K562 (cell line): Measurements from ENCODE around the gene KRTAP3-3. TPM values are rescaled to one million over a fixed set of nuclear protein-coding genes. Genes with fewer than 3 reads are reported as not detected.

Experiments
- ATAC-seq: fragments of 200-7000 bp; cut with Tn5 transposase; 3 replicates; pipeline ENCODE4 v1.9.1; 2020; ENCODE audit warnings: moderate library complexity
- BruUV-seq: library from RNA; stranded (reverse); fragments of 400-500 nt; replicated peaks from 2 replicates; lab custom pipeline; 2021; lab: Mats Ljungman, UMichigan
- CTCF ChIA-PET: fragments of 300-600 bp; formaldehyde crosslinking; extraction: SDS; loops from one replicate; lab custom pipeline; 2021; ENCODE audit warnings: low intra/inter-chr PET ratio; lab: Yijun Ruan, JAX
- POLR2A ChIA-PET: fragments of 300-600, 350-650 bp; sonication (Branson Sonifier 250); formaldehyde crosslinking; extraction: SDS; loops from one replicate; lab custom pipeline; 2021; ENCODE audit warnings: antibody characterized with exemption, inconsistent platforms; lab: Yijun Ruan, JAX
- DNase-seq, 4 experiments: peaks; one replicate each; pipeline versions ENCODE4 v3.0.0 to v3.0.0-alpha.2; 2011 to 2018; ENCODE audit warnings: low spot score in 3 of 4, mixed read lengths in 3 of 4; ENCODE audit errors: extremely low read depth in 1 of 4
- FAIRE-seq: peaks from 2 replicates; lab custom pipeline; 2011; peaks lifted over from hg19 to GRCh38; lab: Jason Lieb, UNC
- H2AFZ ChIP-seq: 2 replicates; pipeline ENCODE4 v1.6.0; 2011; ENCODE audit warnings: low read depth, low read length, control low read depth, inconsistent platforms
- H3K27ac ChIP-seq: fragments of 200-600 bp; 3 replicates; pipeline ENCODE4 v1.8.0; 2011; ENCODE audit warnings: low read depth, mild to moderate bottlenecking, control low read depth, inconsistent platforms, low read length, moderate library complexity, mixed read lengths; ENCODE audit errors: extremely low read depth
- H3K27me3 ChIP-seq, 2 experiments: fragments of 300-600 bp in 1 of 2; 2 replicates in 1 of 2; 3 replicates in 1 of 2; pipeline versions ENCODE4 v1.6.0 to v1.8.0; 2011; ENCODE audit warnings: inconsistent platforms in 2 of 2, low read length in 2 of 2, mild to moderate bottlenecking in 1 of 2, mixed read lengths in 1 of 2, moderate library complexity in 1 of 2; ENCODE audit not compliant: control insufficient read depth in 2 of 2, insufficient read depth in 2 of 2
- H3K36me3 ChIP-seq: fragments of 300-600 bp; 3 replicates; pipeline ENCODE4 v1.8.0; 2011; ENCODE audit warnings: mild to moderate bottlenecking, low read length, inconsistent platforms; ENCODE audit not compliant: control insufficient read depth, insufficient read depth
- H3K4me1 ChIP-seq, 2 experiments: fragments of 200-600 bp in 1 of 2; replicated peaks in 1 of 2; 2 replicates in 1 of 2; 3 replicates in 1 of 2; pipeline versions ENCODE4 v1.5.1 to v1.8.0; 2011; ENCODE audit warnings: inconsistent platforms in 2 of 2, low read length in 2 of 2, mild to moderate bottlenecking in 1 of 2, mixed read lengths in 1 of 2, moderate library complexity in 1 of 2; ENCODE audit not compliant: control insufficient read depth in 2 of 2, insufficient read depth in 2 of 2
- H3K4me2 ChIP-seq: 2 replicates; pipeline ENCODE4 v1.6.1; 2011; ENCODE audit warnings: low read length, control low read depth, inconsistent platforms, mixed read lengths; ENCODE audit not compliant: insufficient read depth
- H3K4me3 ChIP-seq: fragments of 200-600 bp; sonication (generic), shearing (Covaris generic); 2 replicates; pipeline ENCODE4 v1.5.1; 2016; ENCODE audit warnings: control low read depth, inconsistent platforms
- H3K79me2 ChIP-seq: fragments of 200-600 bp; 3 replicates; pipeline ENCODE4 v1.8.0; 2011; ENCODE audit warnings: low read length, inconsistent platforms; ENCODE audit not compliant: control insufficient read depth, insufficient read depth
- H3K9ac ChIP-seq, 2 experiments: 2 replicates each; pipeline versions ENCODE4 v1.6.0 to v1.6.1; 2011; ENCODE audit warnings: low read depth in 2 of 2, low read length in 2 of 2, control low read depth in 1 of 2, inconsistent platforms in 1 of 2, mild to moderate bottlenecking in 1 of 2, mixed read lengths in 1 of 2; ENCODE audit not compliant: insufficient read depth in 1 of 2
- H3K9me1 ChIP-seq: one replicate; pipeline ENCODE4 v1.6.0; 2011; ENCODE audit warnings: inconsistent platforms, mild to moderate bottlenecking, low read length, moderate library complexity; ENCODE audit not compliant: control insufficient read depth, insufficient read depth
- H3K9me3 ChIP-seq: replicated peaks from 2 replicates; pipeline ENCODE4 v1.5.1; 2011; ENCODE audit warnings: low read depth, low read length, inconsistent platforms; ENCODE audit not compliant: control insufficient read depth, insufficient read depth
- H4K20me1 ChIP-seq: replicated peaks from 2 replicates; pipeline ENCODE4 v1.6.1; 2011; ENCODE audit warnings: low read length, inconsistent platforms, mixed read lengths; ENCODE audit not compliant: control insufficient read depth, insufficient read depth
- C11orf30 ChIP-seq: fragments of 450-650 bp; IDR thresholded peaks from 2 replicates; pipeline ENCODE4 v1.6.1; 2016; ENCODE audit warnings: low read depth, mild to moderate bottlenecking
- MGA ChIP-seq: fragments of 450-650 bp; IDR thresholded peaks from 2 replicates; pipeline ENCODE4 v1.6.1; 2016; ENCODE audit warnings: mild to moderate bottlenecking, moderate library complexity
- ZNF316 ChIP-seq: fragments of 450-650 bp; IDR thresholded peaks from 2 replicates; pipeline ENCODE4 v1.6.1; 2016
- in situ Hi-C: fragments of 300-500 bp; cut with MboI; formaldehyde crosslinking; loops from 4 replicates; pipeline ENCODE4 v1.15.0; 2018; ENCODE audit warnings: inconsistent platforms, mixed read lengths
- intact Hi-C: fragments of 100-400 bp; cut with micrococcal nuclease; formaldehyde crosslinking; loops from 2 replicates; pipeline ENCODE4 v1.14.2; 2022
- polyA plus RNA-seq, 8 experiments: library from polyadenylated mRNA; depleted of rRNA in 4 of 8; stranded (reverse) in 5 of 8; unstranded in 3 of 8; fragments of >200 nt; fragmentation: Nextera tagmentation in 2 of 8; fragmentation: Illumina TruSeq in 1 of 8; extraction: Ambion mirVana in 2 of 8; extraction: Trizol in 1 of 8; gene quantifications; 2 replicates each; pipeline versions ENCODE4 v1.2.1 to v1.2.3, GENCODE V29; 2011 to 2014; ENCODE audit warnings: inconsistent platforms in 1 of 8, missing spikeins in 1 of 8
- total RNA-seq, 7 experiments: library from RNA; depleted of rRNA in 6 of 7; stranded (reverse); fragments of >200 nt in 6 of 7; fragmentation: Illumina TruSeq in 2 of 7; extraction: Trizol in 2 of 7; gene quantifications; 2 replicates each; pipeline versions ENCODE4 v1.2.1 to v1.2.3, GENCODE V29; 2011 to 2021; ENCODE audit warnings: low replicate concordance in 1 of 7
- TF ChIP-seq, protein P1 (sequence below): fragments of 450-650 bp; IDR thresholded peaks from 2 replicates; pipeline ENCODE4 v1.6.1; 2016; ENCODE audit warnings: antibody characterized with exemption

KRTAP3-3 gene
- total and polyA plus RNA-seq, 9 of the 15 experiments (the other 6 are each of a cell fraction or from before 2014, with no cell fraction given), result not detected

DNA sequence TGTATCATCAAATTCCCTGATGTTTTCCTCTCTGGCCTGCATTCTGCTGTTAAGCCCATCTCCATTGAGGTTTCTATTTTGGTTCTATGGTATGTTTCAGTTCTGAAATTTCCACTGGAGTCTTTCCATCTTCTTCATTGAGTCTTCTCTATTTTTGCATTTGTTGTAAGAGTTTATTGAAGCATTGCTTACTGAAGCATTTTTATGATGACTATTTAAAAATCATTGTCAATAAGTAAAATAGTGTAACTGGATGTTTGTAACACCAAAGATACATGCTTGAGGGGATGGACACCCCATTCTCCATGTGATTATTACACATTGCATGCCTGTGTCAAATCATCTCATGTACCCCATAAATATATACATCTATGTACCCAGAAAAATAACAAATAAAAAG lies 18.4 kb downstream of the KRTAP3-3 start:
- peak; percentile 20; the same call in 1 of the 2 replicates for TF ChIP-seq ZNF316
- no peak for TF ChIP-seq C11orf30
- TF ChIP-seq MGA, result no peak
- TF ChIP-seq, protein P1, sequence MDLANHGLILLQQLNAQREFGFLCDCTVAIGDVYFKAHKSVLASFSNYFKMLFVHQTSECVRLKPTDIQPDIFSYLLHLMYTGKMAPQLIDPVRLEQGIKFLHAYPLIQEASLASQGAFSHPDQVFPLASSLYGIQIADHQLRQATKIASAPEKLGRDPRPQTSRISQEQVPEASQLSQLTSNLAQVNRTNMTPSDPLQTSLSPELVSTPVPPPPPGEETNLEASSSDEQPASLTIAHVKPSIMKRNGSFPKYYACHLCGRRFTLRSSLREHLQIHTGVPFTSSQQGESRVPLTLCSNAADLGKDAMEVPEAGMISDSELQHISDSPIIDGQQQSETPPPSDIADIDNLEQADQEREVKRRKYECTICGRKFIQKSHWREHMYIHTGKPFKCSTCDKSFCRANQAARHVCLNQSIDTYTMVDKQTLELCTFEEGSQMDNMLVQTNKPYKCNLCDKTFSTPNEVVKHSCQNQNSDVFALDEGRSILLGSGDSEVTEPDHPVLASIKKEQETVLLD, result no peak
- TF ChIP-seq, all 486 proteins: peak for 1
- intact Hi-C loops (no loop called here), in situ Hi-C loops (no loop called here)
- no peak overlapping the region for H3K4me3 ChIP-seq
- ChIA-PET POLR2A (no interaction called here), CTCF (no interaction called here)
- H2AFZ ChIP-seq, result no peak overlapping the region
- peaks cover 3 to 18% of the 10 kb centered on the region in 2 experiments; a peak in 3 of 5 replicates for H3K27me3 ChIP-seq
- H3K27ac ChIP-seq, result no peak overlapping the region
- peaks cover 3% of the 10 kb centered on the region for H3K9me1 ChIP-seq
- H3K4me1 ChIP-seq, result no peaks in the 10 kb centered on the region; a peak in 1 of 5 replicates
- no peaks in the 10 kb centered on the region for H3K36me3 ChIP-seq
- H4K20me1 ChIP-seq, result no peaks in the 10 kb centered on the region; the same call in 1 of the 2 replicates
- no TSS peak for BruUV-seq
- FAIRE-seq (no peak), ATAC-seq (no peak), DNase-seq (no peak)
- no peaks in the 10 kb centered on the region for H3K9me3 ChIP-seq
- no peak overlapping the region for H3K4me2 ChIP-seq
- no peaks in the 10 kb centered on the region for H3K79me2 ChIP-seq
- H3K9ac ChIP-seq, result no peak overlapping the region
